Stomach (tissue), 4 donors: ENCODE results near the gene ASCC2.

Experiments used
- POLR2A ChIP-seq, 4 donors: fragments of 450-650 bp; IDR thresholded peaks; one replicate each; pipeline ENCODE4 v1.6.1; 2016; ENCODE audit warnings: antibody characterized with exemption in 4 of 4, control low read depth in 2 of 4, mild to moderate bottlenecking in 1 of 4, moderate library complexity in 1 of 4
- TF ChIP-seq, protein P1 (sequence below), 7 experiments: fragments of 450-650 bp in 4 of 7; fragments of 200-600 bp in 3 of 7; sonication (generic) in 3 of 7; IDR thresholded peaks; one replicate each; pipeline ENCODE4 v1.5.1; 2016 to 2019; ENCODE audit warnings: antibody characterized with exemption in 7 of 7, control low read depth in 2 of 7, mild to moderate bottlenecking in 1 of 7

DNA sequence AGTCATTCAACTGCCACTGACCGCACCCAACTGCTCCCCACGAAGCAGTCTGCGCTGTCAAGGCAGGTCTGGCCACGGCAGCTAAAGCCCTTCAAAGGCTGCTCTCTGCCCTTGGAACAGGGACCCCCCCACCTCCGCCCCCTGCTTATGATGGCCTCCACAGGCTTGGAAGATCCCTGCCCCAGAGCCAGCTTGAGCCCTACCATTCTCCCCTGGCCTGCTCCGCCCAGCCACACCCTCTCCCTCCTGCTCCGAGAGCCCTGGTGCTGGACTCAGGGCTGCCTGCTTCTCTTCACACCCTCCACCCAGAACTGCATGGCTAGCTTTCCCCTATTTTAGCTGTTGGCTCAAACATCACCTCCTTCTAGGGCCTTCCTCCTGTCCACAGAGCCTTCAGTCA lies 90.2 kb downstream of the ASCC2 start:
- TF ChIP-seq, protein P1, sequence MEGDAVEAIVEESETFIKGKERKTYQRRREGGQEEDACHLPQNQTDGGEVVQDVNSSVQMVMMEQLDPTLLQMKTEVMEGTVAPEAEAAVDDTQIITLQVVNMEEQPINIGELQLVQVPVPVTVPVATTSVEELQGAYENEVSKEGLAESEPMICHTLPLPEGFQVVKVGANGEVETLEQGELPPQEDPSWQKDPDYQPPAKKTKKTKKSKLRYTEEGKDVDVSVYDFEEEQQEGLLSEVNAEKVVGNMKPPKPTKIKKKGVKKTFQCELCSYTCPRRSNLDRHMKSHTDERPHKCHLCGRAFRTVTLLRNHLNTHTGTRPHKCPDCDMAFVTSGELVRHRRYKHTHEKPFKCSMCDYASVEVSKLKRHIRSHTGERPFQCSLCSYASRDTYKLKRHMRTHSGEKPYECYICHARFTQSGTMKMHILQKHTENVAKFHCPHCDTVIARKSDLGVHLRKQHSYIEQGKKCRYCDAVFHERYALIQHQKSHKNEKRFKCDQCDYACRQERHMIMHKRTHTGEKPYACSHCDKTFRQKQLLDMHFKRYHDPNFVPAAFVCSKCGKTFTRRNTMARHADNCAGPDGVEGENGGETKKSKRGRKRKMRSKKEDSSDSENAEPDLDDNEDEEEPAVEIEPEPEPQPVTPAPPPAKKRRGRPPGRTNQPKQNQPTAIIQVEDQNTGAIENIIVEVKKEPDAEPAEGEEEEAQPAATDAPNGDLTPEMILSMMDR (IDR thresholded peaks at IDR 0.05), result no peak
- no peak for TF ChIP-seq POLR2A (IDR thresholded peaks at IDR 0.05)
